ENCODE measurements around the gene THSD7B. TPM values are rescaled to one million over a fixed set of nuclear protein-coding genes. Genes with fewer than 3 reads are reported as not detected.
"Not testable (repeated sequence)": the region's sequence is repeated elsewhere in the genome, so short reads cannot be mapped to it uniquely, and the experiment has no call there.

THSD7B gene
- total and polyA plus RNA-seq, 9 of the 15 experiments (the other 6 are each of a cell fraction or from before 2014, with no cell fraction given) = not detected

- H3K27me3 ChIP-seq (ENCODE audit: control insufficient read depth in 2 of 2, insufficient read depth in 2 of 2, low read length in 2 of 2); intact Hi-C loops (cut with micrococcal nuclease); H3K36me3 ChIP-seq (ENCODE audit: control insufficient read depth, insufficient read depth, low read length); H3K4me1 ChIP-seq (replicated peaks in 1 of 2; ENCODE audit: control insufficient read depth in 2 of 2, insufficient read depth in 2 of 2, low read length in 2 of 2); DNase-seq (ENCODE audit: extremely low read depth in 1 of 4, low spot score in 3 of 4); H3K9me1 ChIP-seq (ENCODE audit: control insufficient read depth, insufficient read depth, low read length); H3K4me3 ChIP-seq; H3K4me2 ChIP-seq (ENCODE audit: insufficient read depth, low read length); in situ Hi-C loops (cut with MboI); H4K20me1 ChIP-seq (replicated peaks; ENCODE audit: control insufficient read depth, insufficient read depth, low read length); H3K9ac ChIP-seq (ENCODE audit: insufficient read depth in 1 of 2, low read depth in 2 of 2, low read length in 2 of 2); H3K27ac ChIP-seq (ENCODE audit: extremely low read depth, low read depth, low read length); H3K79me2 ChIP-seq (ENCODE audit: control insufficient read depth, insufficient read depth, low read length); CTCF ChIA-PET (ENCODE audit: low intra/inter-chr PET ratio); H2AFZ ChIP-seq (ENCODE audit: low read depth, low read length); BruUV-seq (replicated peaks); H3K9me3 ChIP-seq (replicated peaks; ENCODE audit: control insufficient read depth, insufficient read depth, low read depth, low read length); POLR2A ChIA-PET; ATAC-seq; FAIRE-seq: not testable (repeated sequence)
- 0% methylated on average over 1 of the region's 1 CpG for WGBS (ENCODE audit: insufficient coverage, low coverage, missing lambda C conversion rate)
Measured at GRCh38 chr2:137588578-137588977, 823.2 kb downstream of the THSD7B start.

- no peaks in the 10 kb centered on the region for H4K20me1 ChIP-seq (replicated peaks; ENCODE audit: control insufficient read depth, insufficient read depth, low read length)
- H3K9me3 ChIP-seq (replicated peaks; ENCODE audit: control insufficient read depth, insufficient read depth, low read depth, low read length) = no peaks in the 10 kb centered on the region
- no peaks in the 10 kb centered on the region for H3K27me3 ChIP-seq (ENCODE audit: control insufficient read depth in 2 of 2, insufficient read depth in 2 of 2, low read length in 2 of 2)
- no TSS peak for BruUV-seq (replicated peaks)
- no peak overlapping the region for H2AFZ ChIP-seq (ENCODE audit: low read depth, low read length)
- H3K9me1 ChIP-seq (ENCODE audit: control insufficient read depth, insufficient read depth, low read length) = no peaks in the 10 kb centered on the region
- intact Hi-C loops (cut with micrococcal nuclease) = no loop called here
- DNase-seq (ENCODE audit: extremely low read depth in 1 of 4, low spot score in 3 of 4) (no peak), FAIRE-seq (no peak), ATAC-seq (no peak)
- no peaks in the 10 kb centered on the region for H3K79me2 ChIP-seq (ENCODE audit: control insufficient read depth, insufficient read depth, low read length)
- POLR2A ChIA-PET = no interaction called here
- CTCF ChIA-PET (ENCODE audit: low intra/inter-chr PET ratio) = no interaction called here
- H3K4me1 ChIP-seq (replicated peaks in 1 of 2; ENCODE audit: control insufficient read depth in 2 of 2, insufficient read depth in 2 of 2, low read length in 2 of 2) = no peaks in the 10 kb centered on the region
- H3K4me2 ChIP-seq (ENCODE audit: insufficient read depth, low read length) = no peak overlapping the region
- H3K36me3 ChIP-seq (ENCODE audit: control insufficient read depth, insufficient read depth, low read length) = no peaks in the 10 kb centered on the region
- no peak overlapping the region for H3K9ac ChIP-seq (ENCODE audit: insufficient read depth in 1 of 2, low read depth in 2 of 2, low read length in 2 of 2)
- no peak overlapping the region for H3K27ac ChIP-seq (ENCODE audit: extremely low read depth, low read depth, low read length)
- in situ Hi-C loops (cut with MboI) = no loop called here
- no peak overlapping the region for H3K4me3 ChIP-seq
- TF ChIP-seq, protein P1, sequence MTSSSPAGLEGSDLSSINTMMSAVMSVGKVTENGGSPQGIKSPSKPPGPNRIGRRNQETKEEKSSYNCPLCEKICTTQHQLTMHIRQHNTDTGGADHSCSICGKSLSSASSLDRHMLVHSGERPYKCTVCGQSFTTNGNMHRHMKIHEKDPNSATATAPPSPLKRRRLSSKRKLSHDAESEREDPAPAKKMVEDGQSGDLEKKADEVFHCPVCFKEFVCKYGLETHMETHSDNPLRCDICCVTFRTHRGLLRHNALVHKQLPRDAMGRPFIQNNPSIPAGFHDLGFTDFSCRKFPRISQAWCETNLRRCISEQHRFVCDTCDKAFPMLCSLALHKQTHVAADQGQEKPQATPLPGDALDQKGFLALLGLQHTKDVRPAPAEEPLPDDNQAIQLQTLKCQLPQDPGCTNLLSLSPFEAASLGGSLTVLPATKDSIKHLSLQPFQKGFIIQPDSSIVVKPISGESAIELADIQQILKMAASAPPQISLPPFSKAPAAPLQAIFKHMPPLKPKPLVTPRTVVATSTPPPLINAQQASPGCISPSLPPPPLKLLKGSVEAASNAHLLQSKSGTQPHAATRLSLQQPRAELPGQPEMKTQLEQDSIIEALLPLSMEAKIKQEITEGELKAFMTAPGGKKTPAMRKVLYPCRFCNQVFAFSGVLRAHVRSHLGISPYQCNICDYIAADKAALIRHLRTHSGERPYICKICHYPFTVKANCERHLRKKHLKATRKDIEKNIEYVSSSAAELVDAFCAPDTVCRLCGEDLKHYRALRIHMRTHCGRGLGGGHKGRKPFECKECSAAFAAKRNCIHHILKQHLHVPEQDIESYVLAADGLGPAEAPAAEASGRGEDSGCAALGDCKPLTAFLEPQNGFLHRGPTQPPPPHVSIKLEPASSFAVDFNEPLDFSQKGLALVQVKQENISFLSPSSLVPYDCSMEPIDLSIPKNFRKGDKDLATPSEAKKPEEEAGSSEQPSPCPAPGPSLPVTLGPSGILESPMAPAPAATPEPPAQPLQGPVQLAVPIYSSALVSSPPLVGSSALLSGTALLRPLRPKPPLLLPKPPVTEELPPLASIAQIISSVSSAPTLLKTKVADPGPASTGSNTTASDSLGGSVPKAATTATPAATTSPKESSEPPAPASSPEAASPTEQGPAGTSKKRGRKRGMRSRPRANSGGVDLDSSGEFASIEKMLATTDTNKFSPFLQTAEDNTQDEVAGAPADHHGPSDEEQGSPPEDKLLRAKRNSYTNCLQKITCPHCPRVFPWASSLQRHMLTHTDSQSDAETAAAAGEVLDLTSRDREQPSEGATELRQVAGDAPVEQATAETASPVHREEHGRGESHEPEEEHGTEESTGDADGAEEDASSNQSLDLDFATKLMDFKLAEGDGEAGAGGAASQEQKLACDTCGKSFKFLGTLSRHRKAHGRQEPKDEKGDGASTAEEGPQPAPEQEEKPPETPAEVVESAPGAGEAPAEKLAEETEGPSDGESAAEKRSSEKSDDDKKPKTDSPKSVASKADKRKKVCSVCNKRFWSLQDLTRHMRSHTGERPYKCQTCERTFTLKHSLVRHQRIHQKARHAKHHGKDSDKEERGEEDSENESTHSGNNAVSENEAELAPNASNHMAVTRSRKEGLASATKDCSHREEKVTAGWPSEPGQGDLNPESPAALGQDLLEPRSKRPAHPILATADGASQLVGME (CRISPR knock-in tag; IDR thresholded peaks at IDR 0.05) = no peak
- TF ChIP-seq MAFF (IDR thresholded peaks at IDR 0.05; ENCODE audit: low read length) = no peak
- no peak for TF ChIP-seq RBM39 (optimal IDR thresholded peaks at IDR 0.05; ENCODE audit: low read depth, low read length)
- TF ChIP-seq XRCC4 (IDR thresholded peaks at IDR 0.05; ENCODE audit: extremely low read depth, insufficient read depth, insufficient read length) = no peak
- no peak for TF ChIP-seq ZBTB1 (CRISPR knock-in tag; IDR thresholded peaks at IDR 0.05; ENCODE audit: borderline replicate concordance, low read depth)
- TF ChIP-seq, protein P2, sequence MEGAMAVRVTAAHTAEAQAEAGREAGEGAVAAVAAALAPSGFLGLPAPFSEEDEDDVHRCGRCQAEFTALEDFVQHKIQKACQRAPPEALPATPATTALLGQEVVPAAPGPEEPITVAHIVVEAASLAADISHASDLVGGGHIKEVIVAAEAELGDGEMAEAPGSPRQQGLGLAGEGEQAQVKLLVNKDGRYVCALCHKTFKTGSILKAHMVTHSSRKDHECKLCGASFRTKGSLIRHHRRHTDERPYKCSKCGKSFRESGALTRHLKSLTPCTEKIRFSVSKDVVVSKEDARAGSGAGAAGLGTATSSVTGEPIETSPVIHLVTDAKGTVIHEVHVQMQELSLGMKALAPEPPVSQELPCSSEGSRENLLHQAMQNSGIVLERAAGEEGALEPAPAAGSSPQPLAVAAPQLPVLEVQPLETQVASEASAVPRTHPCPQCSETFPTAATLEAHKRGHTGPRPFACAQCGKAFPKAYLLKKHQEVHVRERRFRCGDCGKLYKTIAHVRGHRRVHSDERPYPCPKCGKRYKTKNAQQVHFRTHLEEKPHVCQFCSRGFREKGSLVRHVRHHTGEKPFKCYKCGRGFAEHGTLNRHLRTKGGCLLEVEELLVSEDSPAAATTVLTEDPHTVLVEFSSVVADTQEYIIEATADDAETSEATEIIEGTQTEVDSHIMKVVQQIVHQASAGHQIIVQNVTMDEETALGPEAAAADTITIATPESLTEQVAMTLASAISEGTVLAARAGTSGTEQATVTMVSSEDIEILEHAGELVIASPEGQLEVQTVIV (CRISPR knock-in tag; IDR thresholded peaks at IDR 0.05; ENCODE audit: borderline replicate concordance) = no peak
Measured at GRCh38 chr2:137590102-137590501, 824.8 kb downstream of the THSD7B start.

Measured in K562 (cell line).